ENCODE measurements around the gene CD164L2.

DNA sequence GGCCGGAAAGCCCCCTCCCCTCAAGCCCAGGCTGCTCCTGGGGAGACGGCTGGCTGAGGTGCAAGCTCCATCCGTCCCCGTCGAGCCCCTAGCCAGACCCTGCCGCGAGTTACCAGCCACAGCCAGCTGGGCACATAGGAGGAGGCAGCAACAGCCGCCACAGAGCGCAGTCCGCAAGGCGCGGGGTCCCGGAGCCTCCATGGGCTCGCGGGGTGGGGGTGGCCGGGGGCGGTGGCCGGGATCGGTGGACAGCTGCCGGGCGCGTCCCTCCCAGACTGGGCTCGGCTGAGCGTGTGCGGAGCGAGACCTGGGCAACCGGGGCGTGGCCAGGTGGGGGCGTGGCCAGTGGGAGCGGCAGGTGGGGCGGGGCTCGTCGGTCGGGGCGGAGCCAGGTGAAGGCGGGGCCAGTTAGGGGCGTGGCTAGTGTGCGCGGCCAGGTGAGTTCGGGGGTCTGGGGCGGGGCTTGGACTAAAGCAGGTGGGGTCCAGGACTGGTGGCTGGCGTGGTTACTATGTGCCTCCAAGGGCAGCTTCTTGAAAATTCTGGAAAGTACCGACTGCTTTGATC lies at the start of gene CD164L2:
- TF ChIP-seq CTCF (IDR thresholded peaks at IDR 0.05), result no peak
- no peak for TF ChIP-seq POLR2A (IDR thresholded peaks at IDR 0.05)
